Keratinocyte (primary cell): ENCODE data around the gene SARS2. TPM values are rescaled to one million over a fixed set of nuclear protein-coding genes. Genes with fewer than 3 reads are reported as not detected.

Source experiments
- DNase-seq: peaks from one replicate; pipeline ENCODE4 v3.0.0-alpha.2; 2011; ENCODE audit warnings: low read depth, missing footprints, low spot score
- FAIRE-seq: peaks from 2 replicates; lab custom pipeline; 2011; peaks lifted over from hg19 to GRCh38; lab: Jason Lieb, UNC
- H2AFZ ChIP-seq: 2 replicates; pipeline ENCODE4 v1.6.0; 2012; ENCODE audit warnings: low read length, control low read depth, inconsistent platforms; ENCODE audit not compliant: control insufficient read depth
- H3K27ac ChIP-seq: 2 replicates; pipeline ENCODE4 v1.5.1; 2011; ENCODE audit warnings: low read length; ENCODE audit not compliant: control insufficient read depth, insufficient read depth
- H3K27me3 ChIP-seq: 3 replicates; pipeline ENCODE4 v1.6.0; 2011; ENCODE audit warnings: low read length; ENCODE audit not compliant: control insufficient read depth, insufficient read depth; ENCODE audit errors: extremely low read depth
- H3K36me3 ChIP-seq, 2 experiments: 2 replicates in 1 of 2; 3 replicates in 1 of 2; pipeline ENCODE4 v1.5.1; 2011; ENCODE audit warnings: low read length in 2 of 2, mild to moderate bottlenecking in 1 of 2; ENCODE audit not compliant: control insufficient read depth in 2 of 2, insufficient read depth in 2 of 2; ENCODE audit errors: extremely low read depth in 1 of 2
- H3K4me1 ChIP-seq: 3 replicates; pipeline ENCODE4 v1.5.1; 2011; ENCODE audit warnings: low read length; ENCODE audit not compliant: control insufficient read depth, insufficient read depth; ENCODE audit errors: extremely low read depth
- H3K4me2 ChIP-seq: 3 replicates; pipeline ENCODE4 v1.6.0; 2011; ENCODE audit warnings: low read depth, low read length; ENCODE audit not compliant: control insufficient read depth, insufficient read depth; ENCODE audit errors: extremely low read depth
- H3K4me3 ChIP-seq, 3 experiments: fragments of 200-600 bp in 1 of 3; sonication (generic) in 1 of 3; 2 replicates in 2 of 3; 3 replicates in 1 of 3; pipeline ENCODE4 v1.5.1; 2011 to 2016; ENCODE audit warnings: low read length in 3 of 3, mild to moderate bottlenecking in 3 of 3, control low read depth in 2 of 3, inconsistent platforms in 1 of 3, low read depth in 1 of 3, mixed read lengths in 1 of 3, mixed run types in 1 of 3, moderate library complexity in 1 of 3; ENCODE audit not compliant: control insufficient read depth in 2 of 3, insufficient read depth in 2 of 3; ENCODE audit errors: extremely low read depth in 1 of 3
- H3K79me2 ChIP-seq: 2 replicates; pipeline ENCODE4 v1.6.0; 2012; ENCODE audit warnings: low read length; ENCODE audit not compliant: control insufficient read depth, insufficient read depth
- H3K9ac ChIP-seq: 3 replicates; pipeline ENCODE4 v1.6.0; 2011; ENCODE audit warnings: low read length; ENCODE audit not compliant: control insufficient read depth, insufficient read depth; ENCODE audit errors: extremely low read depth
- H3K9me1 ChIP-seq: 3 replicates; pipeline ENCODE4 v1.6.0; 2011; ENCODE audit warnings: low read length; ENCODE audit not compliant: control insufficient read depth, insufficient read depth; ENCODE audit errors: extremely low read depth
- H3K9me3 ChIP-seq: 2 replicates; pipeline ENCODE4 v1.5.1; 2012; ENCODE audit warnings: low read depth, low read length; ENCODE audit not compliant: control insufficient read depth
- H4K20me1 ChIP-seq: 3 replicates; pipeline ENCODE4 v1.6.0; 2011; ENCODE audit warnings: low read length; ENCODE audit not compliant: control insufficient read depth, insufficient read depth; ENCODE audit errors: extremely low read depth
- CTCF ChIP-seq, 3 experiments: IDR thresholded peaks in 1 of 3; conservative IDR thresholded peaks in 1 of 3; optimal IDR thresholded peaks in 1 of 3; 2 replicates in 2 of 3; 3 replicates in 1 of 3; pipeline versions ENCODE3 to v1.5.1; 2011; ENCODE audit warnings: low read length in 3 of 3, mild to moderate bottlenecking in 3 of 3, moderate library complexity in 2 of 3, control low read depth in 1 of 3, inconsistent platforms in 1 of 3; ENCODE audit not compliant: insufficient read depth in 2 of 3; ENCODE audit errors: extremely low read depth in 1 of 3
- EZH2 ChIP-seq: IDR thresholded peaks from one replicate; pipeline ENCODE4 v1.6.1; 2012; ENCODE audit warnings: inconsistent platforms, mild to moderate bottlenecking, low read length, moderate library complexity
- dilution Hi-C: fragments of 300-500 bp; cut with MboI; formaldehyde crosslinking; loops from one replicate; pipeline ENCODE4 v1.7.0; 2020; ENCODE audit warnings: low sequenced_read_pairs; ENCODE audit not compliant: extremely low pct_ligation_motif_present
- polyA plus RNA-seq, 5 experiments: library from polyadenylated mRNA; depleted of rRNA in 3 of 5; stranded (reverse) in 3 of 5; stranded (forward) in 1 of 5; unstranded in 1 of 5; fragments of >200 nt; gene quantifications; 1 replicate in 1 of 5; 2 replicates in 3 of 5; 3 replicates in 1 of 5; pipeline versions ENCODE4 v1.2.1 to v1.2.3, GENCODE V29; 2011 to 2012; ENCODE audit warnings: missing spikeins in 2 of 5, low read depth in 1 of 5, low replicate concordance in 1 of 5

Gene SARS2
- polyA plus RNA-seq, 1 donor (not counting 4 experiments of a cell fraction or from before 2014, with no cell fraction given) = 13.9 TPM

- no peak for FAIRE-seq
- H3K79me2 ChIP-seq = peaks cover 41% of the 10 kb centered on the region
- dilution Hi-C loops = no loop called here
- H2AFZ ChIP-seq = no peak overlapping the region
- no peaks in the 10 kb centered on the region for H3K9me3 ChIP-seq
- no peaks in the 10 kb centered on the region for H4K20me1 ChIP-seq
- no peaks in the 10 kb centered on the region for H3K27me3 ChIP-seq
- no peak overlapping the region for H3K27ac ChIP-seq
- peaks cover 15% of the 10 kb centered on the region for H3K4me1 ChIP-seq
- H3K9me1 ChIP-seq = no peaks in the 10 kb centered on the region
- peaks cover 14 to 15% of the 10 kb centered on the region in 2 experiments for H3K36me3 ChIP-seq
- TF ChIP-seq EZH2 = no peak
- no peak for TF ChIP-seq CTCF (optimal IDR thresholded peaks at IDR 0.05 in 1 of 3, IDR thresholded peaks at IDR 0.05 in 1 of 3, conservative IDR thresholded peaks at IDR 0.05 in 1 of 3; ENCODE audit: extremely low read depth in 1 of 3, insufficient read depth in 2 of 3, low read length in 3 of 3)
- no peak overlapping the region for H3K4me2 ChIP-seq
- no peak for DNase-seq
- H3K4me3 ChIP-seq = no peak overlapping the region
- H3K9ac ChIP-seq = no peak overlapping the region
These were observed 2.1 kb downstream of the SARS2 start for GRCh38 chr19:38928391-38929001.

- no peak for DNase-seq
- Histone ChIP-seq H3K36me3 (peaks cover 15 to 21% of the 10 kb centered on the region in 2 experiments), H3K9me1 (no peaks in the 10 kb centered on the region), H3K79me2 (peaks cover 7% of the 10 kb centered on the region), H3K9me3 (no peaks in the 10 kb centered on the region), H2AFZ (no peak overlapping the region), H3K4me1 (peaks cover 1% of the 10 kb centered on the region), H3K27me3 (no peaks in the 10 kb centered on the region), H3K4me2 (no peak overlapping the region), H4K20me1 (no peaks in the 10 kb centered on the region), H3K4me3 (no peak overlapping the region), H3K9ac (no peak overlapping the region), H3K27ac (no peak overlapping the region)
- no peak for TF ChIP-seq CTCF (optimal IDR thresholded peaks at IDR 0.05 in 1 of 3, IDR thresholded peaks at IDR 0.05 in 1 of 3, conservative IDR thresholded peaks at IDR 0.05 in 1 of 3; ENCODE audit: extremely low read depth in 1 of 3, insufficient read depth in 2 of 3, low read length in 3 of 3)
- TF ChIP-seq EZH2 = no peak
- no peak for FAIRE-seq
- dilution Hi-C loops = no loop called here
These were observed 6.2 kb downstream of the SARS2 start for GRCh38 chr19:38924388-38924787.
